Type B pancreatic cell (in vitro differentiated cells): ENCODE measurements around the gene AMOT. TPM values are rescaled to one million over a fixed set of nuclear protein-coding genes. Genes with fewer than 3 reads are reported as not detected.

Experiments
- DNase-seq: peaks from one replicate; pipeline ENCODE4 v3.0.0; 2021; ENCODE audit warnings: mixed read lengths; ENCODE audit not compliant: unreplicated experiment; ENCODE audit errors: extremely low spot score
- H3K27ac Mint-ChIP-seq: 2 replicates; pipeline ENCODE4 v1.8.0; 2021; ENCODE audit warnings: mild to moderate bottlenecking, mixed read lengths
- H3K27me3 Mint-ChIP-seq: 2 replicates; pipeline ENCODE4 v1.8.0; 2021; ENCODE audit warnings: mixed read lengths
- H3K36me3 Mint-ChIP-seq: 2 replicates; pipeline ENCODE4 v1.8.0; 2021; ENCODE audit warnings: mixed read lengths
- H3K4me1 Mint-ChIP-seq: one replicate; pipeline ENCODE4 v1.8.0; 2021; ENCODE audit warnings: mixed read lengths; ENCODE audit not compliant: unreplicated experiment
- H3K4me3 Mint-ChIP-seq: 2 replicates; pipeline ENCODE4 v1.8.0; 2021; ENCODE audit warnings: mild to moderate bottlenecking, mixed read lengths
- H3K9me3 Mint-ChIP-seq: 2 replicates; pipeline ENCODE4 v1.8.0; 2021; ENCODE audit warnings: mixed read lengths
- total RNA-seq: library from RNA; stranded (reverse); gene quantifications from 2 replicates; pipeline ENCODE4 v1.2.1, GENCODE V29; 2021; ENCODE audit warnings: low replicate concordance
- TF ChIP-seq, protein P1 (sequence below): fragments of 200-600 bp; sonication (generic); conservative IDR thresholded peaks from 2 replicates; pipeline ENCODE4 v1.5.0; 2021; ENCODE audit warnings: antibody characterized with exemption, mild to moderate bottlenecking

AMOT gene
- total RNA-seq, 1 donor from 2014 or later, result 235 TPM

GRCh38 chrX:112846782-112847181 lies 6.2 kb upstream of the AMOT start:
- TF ChIP-seq, protein P1, sequence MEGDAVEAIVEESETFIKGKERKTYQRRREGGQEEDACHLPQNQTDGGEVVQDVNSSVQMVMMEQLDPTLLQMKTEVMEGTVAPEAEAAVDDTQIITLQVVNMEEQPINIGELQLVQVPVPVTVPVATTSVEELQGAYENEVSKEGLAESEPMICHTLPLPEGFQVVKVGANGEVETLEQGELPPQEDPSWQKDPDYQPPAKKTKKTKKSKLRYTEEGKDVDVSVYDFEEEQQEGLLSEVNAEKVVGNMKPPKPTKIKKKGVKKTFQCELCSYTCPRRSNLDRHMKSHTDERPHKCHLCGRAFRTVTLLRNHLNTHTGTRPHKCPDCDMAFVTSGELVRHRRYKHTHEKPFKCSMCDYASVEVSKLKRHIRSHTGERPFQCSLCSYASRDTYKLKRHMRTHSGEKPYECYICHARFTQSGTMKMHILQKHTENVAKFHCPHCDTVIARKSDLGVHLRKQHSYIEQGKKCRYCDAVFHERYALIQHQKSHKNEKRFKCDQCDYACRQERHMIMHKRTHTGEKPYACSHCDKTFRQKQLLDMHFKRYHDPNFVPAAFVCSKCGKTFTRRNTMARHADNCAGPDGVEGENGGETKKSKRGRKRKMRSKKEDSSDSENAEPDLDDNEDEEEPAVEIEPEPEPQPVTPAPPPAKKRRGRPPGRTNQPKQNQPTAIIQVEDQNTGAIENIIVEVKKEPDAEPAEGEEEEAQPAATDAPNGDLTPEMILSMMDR, result no peak
- H3K9me3 Mint-ChIP-seq, result no peaks in the 10 kb centered on the region
- H3K27ac Mint-ChIP-seq, result peak overlapping the region; percentile 44
- no peak for DNase-seq
- H3K4me1 Mint-ChIP-seq, result peaks cover 76% of the 10 kb centered on the region
- no peaks in the 10 kb centered on the region for H3K36me3 Mint-ChIP-seq
- H3K27me3 Mint-ChIP-seq, result no peaks in the 10 kb centered on the region
- H3K4me3 Mint-ChIP-seq, result peak overlapping the region; percentile 65

GRCh38 chrX:112846187-112846586 lies 5.6 kb upstream of the AMOT start:
- DNase-seq, result no peak
- no peaks in the 10 kb centered on the region for H3K9me3 Mint-ChIP-seq
- TF ChIP-seq, protein P1, result no peak
- H3K27me3 Mint-ChIP-seq, result no peaks in the 10 kb centered on the region
- peaks cover 72% of the 10 kb centered on the region for H3K4me1 Mint-ChIP-seq
- peak overlapping the region; percentile 65 for H3K4me3 Mint-ChIP-seq
- no peaks in the 10 kb centered on the region for H3K36me3 Mint-ChIP-seq
- H3K27ac Mint-ChIP-seq, result peak overlapping the region; percentile 44

DNA sequence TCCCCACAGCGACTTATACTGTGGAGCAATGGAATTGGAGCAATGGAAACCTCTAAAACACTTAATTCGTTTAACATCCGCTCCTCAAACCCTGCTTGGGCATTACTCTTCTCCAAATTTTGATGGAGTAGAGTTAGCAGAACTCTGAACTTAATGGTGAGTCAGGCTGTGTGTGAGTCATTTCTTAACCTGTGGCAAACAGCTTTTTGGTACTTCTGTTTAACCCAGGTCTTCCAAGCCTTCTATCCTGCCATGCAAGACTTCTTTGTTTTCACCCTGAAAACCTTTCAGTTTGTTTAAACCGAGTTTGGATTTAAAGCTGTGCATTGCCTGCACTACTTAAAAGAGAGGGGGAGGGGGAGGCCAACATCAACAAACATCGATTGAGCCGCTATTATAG lies 3.6 kb upstream of the AMOT start:
- no peaks in the 10 kb centered on the region for H3K27me3 Mint-ChIP-seq
- H3K36me3 Mint-ChIP-seq, result no peaks in the 10 kb centered on the region
- TF ChIP-seq, protein P1, result no peak
- peak overlapping the region; percentile 27 for H3K4me3 Mint-ChIP-seq
- no peak overlapping the region for H3K27ac Mint-ChIP-seq
- no peaks in the 10 kb centered on the region for H3K9me3 Mint-ChIP-seq
- no peak for DNase-seq
- peaks cover 67% of the 10 kb centered on the region for H3K4me1 Mint-ChIP-seq

- no peaks in the 10 kb centered on the region for H3K27me3 Mint-ChIP-seq
- H3K4me3 Mint-ChIP-seq, result peak overlapping the region; percentile 89
- no peak for DNase-seq
- peaks cover 3% of the 10 kb centered on the region for H3K9me3 Mint-ChIP-seq
- TF ChIP-seq, protein P1, result no peak
- H3K36me3 Mint-ChIP-seq, result peaks cover 7% of the 10 kb centered on the region
- peaks cover 66% of the 10 kb centered on the region for H3K4me1 Mint-ChIP-seq
- H3K27ac Mint-ChIP-seq, result peak overlapping the region; percentile 97
Observed at GRCh38 chrX:112841820-112842157, 1.2 kb upstream of the AMOT start.

- DNase-seq, result peak; percentile 90
- TF ChIP-seq, protein P1, result peak; percentile 34
- no peaks in the 10 kb centered on the region for H3K27me3 Mint-ChIP-seq
- peaks cover 7% of the 10 kb centered on the region for H3K36me3 Mint-ChIP-seq
- peaks cover 3% of the 10 kb centered on the region for H3K9me3 Mint-ChIP-seq
- H3K4me3 Mint-ChIP-seq, result peak overlapping the region; percentile 96
- H3K27ac Mint-ChIP-seq, result peak overlapping the region; percentile 97
- peaks cover 64% of the 10 kb centered on the region for H3K4me1 Mint-ChIP-seq
Observed at GRCh38 chrX:112841114-112841819, 636 bp upstream of the AMOT start.

DNA sequence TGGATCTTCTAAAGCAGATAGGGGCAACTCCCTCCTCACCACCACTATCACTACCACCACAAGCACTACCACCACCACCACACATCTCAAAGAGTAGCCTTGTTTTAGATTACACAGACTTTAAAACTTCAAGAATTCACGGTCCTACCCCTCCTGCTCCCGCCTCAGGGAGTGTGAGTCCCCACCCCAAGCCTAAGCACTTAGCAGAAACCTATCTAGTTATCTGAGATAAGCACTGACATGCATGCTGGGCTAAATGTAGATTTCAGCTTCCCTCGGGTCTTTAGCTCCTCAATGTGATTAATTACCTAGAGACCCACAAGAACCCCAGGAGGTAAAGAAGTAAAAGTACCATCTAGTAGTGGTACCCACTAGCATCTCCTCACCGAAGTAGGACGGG lies 775 bp downstream of the AMOT start:
- H3K4me1 Mint-ChIP-seq, result peaks cover 58% of the 10 kb centered on the region
- peak overlapping the region; percentile 97 for H3K27ac Mint-ChIP-seq
- DNase-seq, result no peak
- peak overlapping the region; percentile 96 for H3K4me3 Mint-ChIP-seq
- peaks cover 7% of the 10 kb centered on the region for H3K36me3 Mint-ChIP-seq
- no peaks in the 10 kb centered on the region for H3K27me3 Mint-ChIP-seq
- TF ChIP-seq, protein P1, result no peak
- H3K9me3 Mint-ChIP-seq, result peaks cover 3% of the 10 kb centered on the region
